ENCODE data around the gene DNALI1. TPM values are rescaled to one million over a fixed set of nuclear protein-coding genes. Genes with fewer than 3 reads are reported as not detected.
"Not testable (repeated sequence)": the region's sequence is repeated elsewhere in the genome, so short reads cannot be mapped to it uniquely, and the experiment has no call there.

DNALI1 gene
- total RNA-seq, 1 donor from 2014 or later, result 3.9 TPM

GRCh38 chr1:37575692-37576091, 19.0 kb downstream of the DNALI1 start:
- Mint-ChIP-seq H3K27me3 (ENCODE audit: low read depth) (no peaks in the 10 kb centered on the region), H3K36me3 (ENCODE audit: low read depth) (peaks cover 45% of the 10 kb centered on the region), H3K9me3 (ENCODE audit: low read depth) (no peaks in the 10 kb centered on the region), H3K27ac (ENCODE audit: unreplicated experiment) (no peak overlapping the region), H3K4me3 (ENCODE audit: unreplicated experiment) (no peak overlapping the region), H3K4me1 (ENCODE audit: low read depth) (peaks cover 14% of the 10 kb centered on the region)
- no peak for DNase-seq (ENCODE audit: low spot score)
- no peak for TF ChIP-seq CTCF (IDR thresholded peaks at IDR 0.05)

GRCh38 chr1:37584544-37584943, 27.8 kb downstream of the DNALI1 start:
- H3K9me3 Mint-ChIP-seq (ENCODE audit: low read depth); H3K4me3 Mint-ChIP-seq (ENCODE audit: unreplicated experiment); DNase-seq (ENCODE audit: low spot score); H3K4me1 Mint-ChIP-seq (ENCODE audit: low read depth); H3K27ac Mint-ChIP-seq (ENCODE audit: unreplicated experiment); H3K27me3 Mint-ChIP-seq (ENCODE audit: low read depth): not testable (repeated sequence)
- H3K36me3 Mint-ChIP-seq (ENCODE audit: low read depth), result peaks cover 35% of the 10 kb centered on the region

- peaks cover 4% of the 10 kb centered on the region for H3K4me1 Mint-ChIP-seq (ENCODE audit: low read depth)
- TF ChIP-seq CTCF (IDR thresholded peaks at IDR 0.05), result no peak
- H3K4me3 Mint-ChIP-seq (ENCODE audit: unreplicated experiment), result no peak overlapping the region
- no peak overlapping the region for H3K27ac Mint-ChIP-seq (ENCODE audit: unreplicated experiment)
- H3K9me3 Mint-ChIP-seq (ENCODE audit: low read depth), result no peaks in the 10 kb centered on the region
- H3K36me3 Mint-ChIP-seq (ENCODE audit: low read depth), result peaks cover 30% of the 10 kb centered on the region
- no peak for DNase-seq (ENCODE audit: low spot score)
- no peaks in the 10 kb centered on the region for H3K27me3 Mint-ChIP-seq (ENCODE audit: low read depth)
Observed at GRCh38 chr1:37588939-37589338, 32.2 kb downstream of the DNALI1 start.

GRCh38 chr1:37593726-37594125, 37.0 kb downstream of the DNALI1 start:
- H3K9me3 Mint-ChIP-seq (ENCODE audit: low read depth), result no peaks in the 10 kb centered on the region
- H3K4me3 Mint-ChIP-seq (ENCODE audit: unreplicated experiment), result peak overlapping the region; percentile 28
- H3K36me3 Mint-ChIP-seq (ENCODE audit: low read depth), result peaks cover 16% of the 10 kb centered on the region
- no peaks in the 10 kb centered on the region for H3K27me3 Mint-ChIP-seq (ENCODE audit: low read depth)
- no peak for TF ChIP-seq CTCF (IDR thresholded peaks at IDR 0.05)
- H3K27ac Mint-ChIP-seq (ENCODE audit: unreplicated experiment), result peak overlapping the region; percentile 22
- H3K4me1 Mint-ChIP-seq (ENCODE audit: low read depth), result peaks cover 25% of the 10 kb centered on the region
- no peak for DNase-seq (ENCODE audit: low spot score)

- no peaks in the 10 kb centered on the region for H3K27me3 Mint-ChIP-seq (ENCODE audit: low read depth)
- peaks cover 25% of the 10 kb centered on the region for H3K4me1 Mint-ChIP-seq (ENCODE audit: low read depth)
- DNase-seq (ENCODE audit: low spot score), result peak; percentile 99
- H3K4me3 Mint-ChIP-seq (ENCODE audit: unreplicated experiment), result peak within 1 kb of the TSS; percentile 99
- H3K9me3 Mint-ChIP-seq (ENCODE audit: low read depth), result no peaks in the 10 kb centered on the region
- H3K36me3 Mint-ChIP-seq (ENCODE audit: low read depth), result peaks cover 9% of the 10 kb centered on the region
- TF ChIP-seq CTCF (IDR thresholded peaks at IDR 0.05), result no peak
- H3K27ac Mint-ChIP-seq (ENCODE audit: unreplicated experiment), result peak within 1 kb of the TSS; percentile 98
Observed at GRCh38 chr1:37595440-37596181, 38.9 kb downstream of the DNALI1 start, which contains the start of gene GNL2. GNL2 (minus strand) TSS chr1:37595937; CDS start chr1:37595822, 115 bp downstream.

GRCh38 chr1:37596182-37596667, 39.5 kb downstream of the DNALI1 start:
- no peaks in the 10 kb centered on the region for H3K9me3 Mint-ChIP-seq (ENCODE audit: low read depth)
- peaks cover 4% of the 10 kb centered on the region for H3K36me3 Mint-ChIP-seq (ENCODE audit: low read depth)
- H3K27ac Mint-ChIP-seq (ENCODE audit: unreplicated experiment), result peak overlapping the region; percentile 98
- no peaks in the 10 kb centered on the region for H3K27me3 Mint-ChIP-seq (ENCODE audit: low read depth)
- peak; percentile 41 for TF ChIP-seq CTCF (IDR thresholded peaks at IDR 0.05)
- peak overlapping the region; percentile 99 for H3K4me3 Mint-ChIP-seq (ENCODE audit: unreplicated experiment)
- DNase-seq (ENCODE audit: low spot score), result no peak
- peaks cover 28% of the 10 kb centered on the region for H3K4me1 Mint-ChIP-seq (ENCODE audit: low read depth)
